ENCODE data around the gene TSPAN18. TPM values are rescaled to one million over a fixed set of nuclear protein-coding genes. Genes with fewer than 3 reads are reported as not detected.

Gene TSPAN18
- total RNA-seq, 1 donor from 2014 or later: 5.2 TPM

DNA sequence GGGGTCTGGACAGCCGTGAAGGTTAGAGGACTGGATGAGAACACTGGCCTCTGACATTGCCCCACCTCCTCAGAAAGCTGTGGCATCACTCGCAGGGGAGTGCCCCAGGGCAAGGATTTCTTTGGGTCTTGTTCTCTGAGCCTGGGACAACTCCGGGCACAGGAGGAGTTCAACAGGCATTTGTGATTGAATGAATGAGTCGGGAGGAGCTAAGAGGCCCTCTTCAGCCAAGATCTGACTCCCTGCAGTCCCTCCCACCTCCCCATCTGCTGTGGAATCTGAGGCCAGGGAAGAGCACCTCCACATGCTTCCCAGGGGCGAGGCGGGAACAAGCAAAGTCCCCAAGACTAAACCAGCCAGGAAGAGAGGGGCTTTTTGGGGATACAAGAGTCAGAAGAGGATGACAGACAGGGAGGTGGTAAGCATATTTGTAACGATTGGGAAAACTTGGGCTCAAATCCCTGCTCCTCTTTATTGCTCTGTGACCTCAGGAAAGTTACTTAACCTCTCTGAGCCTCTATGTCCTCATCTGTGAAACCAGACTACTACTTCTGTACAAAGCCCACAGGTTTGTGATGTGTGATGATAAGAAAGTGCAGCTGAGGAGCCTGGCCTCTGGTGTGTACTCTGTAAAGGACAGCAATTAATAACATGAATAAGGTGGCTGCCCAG lies 217.6 kb downstream of the TSPAN18 start:
- TF ChIP-seq, protein P1, sequence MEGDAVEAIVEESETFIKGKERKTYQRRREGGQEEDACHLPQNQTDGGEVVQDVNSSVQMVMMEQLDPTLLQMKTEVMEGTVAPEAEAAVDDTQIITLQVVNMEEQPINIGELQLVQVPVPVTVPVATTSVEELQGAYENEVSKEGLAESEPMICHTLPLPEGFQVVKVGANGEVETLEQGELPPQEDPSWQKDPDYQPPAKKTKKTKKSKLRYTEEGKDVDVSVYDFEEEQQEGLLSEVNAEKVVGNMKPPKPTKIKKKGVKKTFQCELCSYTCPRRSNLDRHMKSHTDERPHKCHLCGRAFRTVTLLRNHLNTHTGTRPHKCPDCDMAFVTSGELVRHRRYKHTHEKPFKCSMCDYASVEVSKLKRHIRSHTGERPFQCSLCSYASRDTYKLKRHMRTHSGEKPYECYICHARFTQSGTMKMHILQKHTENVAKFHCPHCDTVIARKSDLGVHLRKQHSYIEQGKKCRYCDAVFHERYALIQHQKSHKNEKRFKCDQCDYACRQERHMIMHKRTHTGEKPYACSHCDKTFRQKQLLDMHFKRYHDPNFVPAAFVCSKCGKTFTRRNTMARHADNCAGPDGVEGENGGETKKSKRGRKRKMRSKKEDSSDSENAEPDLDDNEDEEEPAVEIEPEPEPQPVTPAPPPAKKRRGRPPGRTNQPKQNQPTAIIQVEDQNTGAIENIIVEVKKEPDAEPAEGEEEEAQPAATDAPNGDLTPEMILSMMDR (IDR thresholded peaks at IDR 0.05; ENCODE audit: insufficient read depth, low read length, poor library complexity, severe bottlenecking): no peak
- Histone ChIP-seq H3K27me3 (ENCODE audit: control insufficient read depth, insufficient read depth, low read length) (no peaks in the 10 kb centered on the region), H3K36me3 (ENCODE audit: control insufficient read depth, insufficient read depth, low read length) (no peaks in the 10 kb centered on the region), H3K4me3 (ENCODE audit: low read depth, low read length) (no peak overlapping the region)
- no peak for DNase-seq (ENCODE audit: low read depth)

DNA sequence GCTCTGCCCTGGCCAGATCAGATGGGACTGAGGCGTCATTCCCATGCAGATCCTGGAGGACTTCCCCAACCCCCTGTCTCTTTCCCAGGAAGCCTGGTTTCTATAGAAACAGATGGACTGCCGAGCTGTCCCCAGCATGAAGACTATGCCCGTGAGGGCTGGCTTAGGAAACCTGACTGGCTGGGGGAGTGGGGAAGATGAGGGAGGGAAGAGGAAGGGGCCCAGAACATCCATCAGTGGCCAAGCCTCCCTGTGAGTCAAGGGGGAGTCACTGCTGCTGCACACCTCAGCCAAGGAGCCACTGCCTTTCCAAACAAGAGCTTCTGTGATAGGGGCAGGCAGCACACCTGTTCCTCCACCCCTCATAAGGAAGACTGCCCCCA lies 218.1 kb downstream of the TSPAN18 start:
- no peak for DNase-seq (ENCODE audit: low read depth)
- Histone ChIP-seq H3K4me3 (ENCODE audit: low read depth, low read length) (no peak overlapping the region), H3K27me3 (ENCODE audit: control insufficient read depth, insufficient read depth, low read length) (no peaks in the 10 kb centered on the region), H3K36me3 (ENCODE audit: control insufficient read depth, insufficient read depth, low read length) (no peaks in the 10 kb centered on the region)
- TF ChIP-seq, protein P1 (IDR thresholded peaks at IDR 0.05; ENCODE audit: insufficient read depth, low read length, poor library complexity, severe bottlenecking): no peak

DNA sequence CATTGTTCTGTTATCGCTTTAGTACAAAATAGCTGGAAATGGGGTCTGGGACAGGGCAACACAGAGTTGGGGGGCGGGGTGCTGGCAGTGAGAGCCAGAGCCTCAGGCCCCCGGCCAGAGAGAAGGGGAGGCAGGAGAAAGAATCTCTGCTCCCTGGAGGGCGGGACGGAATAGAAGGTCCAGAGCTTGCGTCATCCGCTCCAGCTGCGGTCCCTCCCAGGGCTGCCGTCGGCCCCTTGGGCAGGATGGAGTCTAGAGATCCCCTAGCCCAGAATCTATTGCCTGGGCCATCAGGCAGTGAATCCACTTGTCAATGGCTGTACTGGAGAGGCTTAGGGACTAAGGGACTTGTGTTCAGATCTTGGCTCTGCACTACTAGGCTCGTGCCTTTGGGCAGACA lies 218.9 kb downstream of the TSPAN18 start:
- TF ChIP-seq, protein P1 (IDR thresholded peaks at IDR 0.05; ENCODE audit: insufficient read depth, low read length, poor library complexity, severe bottlenecking): no peak
- no peaks in the 10 kb centered on the region for H3K27me3 ChIP-seq (ENCODE audit: control insufficient read depth, insufficient read depth, low read length)
- H3K36me3 ChIP-seq (ENCODE audit: control insufficient read depth, insufficient read depth, low read length): no peaks in the 10 kb centered on the region
- no peak for DNase-seq (ENCODE audit: low read depth)
- H3K4me3 ChIP-seq (ENCODE audit: low read depth, low read length): no peak overlapping the region

DNA sequence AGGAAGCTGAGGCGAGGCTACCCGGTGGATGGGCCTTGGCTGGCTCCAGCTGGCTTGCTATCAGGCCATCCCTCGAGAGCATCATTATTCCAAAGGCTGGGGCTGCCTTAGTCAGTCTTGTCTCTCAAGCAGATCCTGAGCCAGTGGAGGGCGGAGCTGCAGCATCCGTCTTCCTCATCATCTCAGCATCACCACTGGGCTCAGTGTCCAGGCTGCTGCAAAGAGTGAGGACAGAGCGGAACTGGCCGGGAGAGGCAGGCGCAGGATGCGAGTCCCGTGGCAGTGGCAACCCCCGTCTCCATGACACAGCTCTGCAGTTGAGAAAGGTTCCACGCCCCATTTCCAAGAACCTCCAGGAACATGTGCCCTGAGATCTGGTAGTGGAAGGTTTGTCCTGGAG lies 219.5 kb downstream of the TSPAN18 start:
- Histone ChIP-seq H3K36me3 (ENCODE audit: control insufficient read depth, insufficient read depth, low read length) (no peaks in the 10 kb centered on the region), H3K27me3 (ENCODE audit: control insufficient read depth, insufficient read depth, low read length) (no peaks in the 10 kb centered on the region), H3K4me3 (ENCODE audit: low read depth, low read length) (no peak overlapping the region)
- DNase-seq (ENCODE audit: low read depth): no peak
- TF ChIP-seq, protein P1 (IDR thresholded peaks at IDR 0.05; ENCODE audit: insufficient read depth, low read length, poor library complexity, severe bottlenecking): no peak

DNA sequence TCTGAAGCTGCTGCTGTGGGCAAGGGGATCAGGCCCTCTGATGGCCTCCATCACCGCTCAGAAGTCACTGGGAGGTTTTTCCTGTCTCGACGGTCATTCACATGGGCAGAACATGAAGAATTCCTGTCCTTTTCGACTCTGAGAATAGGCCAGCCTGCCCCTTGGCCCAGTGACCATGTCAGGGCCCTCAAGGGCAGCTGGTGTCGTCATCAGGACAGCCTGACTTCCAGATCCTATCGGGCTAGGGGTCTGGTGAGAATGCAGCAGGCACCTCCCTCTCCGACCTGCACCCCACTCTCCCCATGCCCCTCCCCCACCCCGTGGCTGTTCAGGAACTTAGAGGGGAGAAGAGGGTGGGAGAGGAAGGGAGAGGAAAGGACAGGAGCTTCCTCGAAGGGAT lies 220.4 kb downstream of the TSPAN18 start:
- DNase-seq (ENCODE audit: low read depth): no peak
- no peaks in the 10 kb centered on the region for H3K36me3 ChIP-seq (ENCODE audit: control insufficient read depth, insufficient read depth, low read length)
- H3K27me3 ChIP-seq (ENCODE audit: control insufficient read depth, insufficient read depth, low read length): no peaks in the 10 kb centered on the region
- H3K4me3 ChIP-seq (ENCODE audit: low read depth, low read length): no peak overlapping the region
- TF ChIP-seq, protein P1 (IDR thresholded peaks at IDR 0.05; ENCODE audit: insufficient read depth, low read length, poor library complexity, severe bottlenecking): no peak

DNA sequence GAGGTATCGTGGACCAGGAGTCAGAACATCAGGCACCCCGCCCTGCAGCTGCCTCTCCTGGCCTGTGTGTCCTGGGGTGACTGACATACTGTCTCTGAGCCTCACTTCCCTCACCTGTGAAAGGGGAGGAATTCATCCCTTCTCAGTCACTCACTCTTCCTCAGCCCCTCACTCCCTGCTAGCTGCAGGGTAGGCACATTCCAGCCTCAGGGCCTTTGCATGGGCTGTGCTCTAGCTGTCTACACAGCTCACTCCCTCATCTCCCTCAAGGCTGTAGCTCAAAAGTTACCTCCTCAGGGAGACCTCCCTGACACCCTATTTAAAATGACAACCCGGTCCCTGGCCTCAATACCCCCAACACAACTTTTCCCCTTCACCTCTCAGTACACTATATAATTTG lies 221.4 kb downstream of the TSPAN18 start:
- Histone ChIP-seq H3K4me3 (ENCODE audit: low read depth, low read length) (no peak overlapping the region), H3K36me3 (ENCODE audit: control insufficient read depth, insufficient read depth, low read length) (no peaks in the 10 kb centered on the region), H3K27me3 (ENCODE audit: control insufficient read depth, insufficient read depth, low read length) (no peaks in the 10 kb centered on the region)
- no peak for DNase-seq (ENCODE audit: low read depth)
- TF ChIP-seq, protein P1 (IDR thresholded peaks at IDR 0.05; ENCODE audit: insufficient read depth, low read length, poor library complexity, severe bottlenecking): no peak

Measured in kidney epithelial cell (primary cell).